Upper lobe of left lung (tissue), 4 donors: ENCODE results near the gene GBP4.

ENCODE experiments used
- CTCF ChIP-seq, 6 experiments: fragments of 450-650 bp in 4 of 6; fragments of 200-600 bp in 2 of 6; sonication (generic) in 2 of 6; IDR thresholded peaks; one replicate each; pipeline ENCODE4 v1.5.1; 2016 to 2019; ENCODE audit warnings: antibody characterized with exemption in 6 of 6
- EP300 ChIP-seq, 4 donors: sonication (generic); formaldehyde crosslinking; IDR thresholded peaks; one replicate each; pipeline ENCODE4 v1.5.1; 2017; ENCODE audit warnings: antibody characterized with exemption in 4 of 4, control low read depth in 2 of 4

- TF ChIP-seq CTCF (IDR thresholded peaks at IDR 0.05): no peak
- TF ChIP-seq EP300 (IDR thresholded peaks at IDR 0.05): no peak
These were observed 7.4 kb downstream of the GBP4 start for GRCh38 chr1:89191314-89191713.
